Hepatocyte (in vitro differentiated cells): Measurements from ENCODE around the gene SLC6A3. TPM values are rescaled to one million over a fixed set of nuclear protein-coding genes. Genes with fewer than 3 reads are reported as not detected.

Experiments used
- DNase-seq: peaks from one replicate; pipeline ENCODE4 v3.0.0-alpha.2; 2016; ENCODE audit warnings: low spot score
- H2AFZ ChIP-seq: fragments of 200-600 bp; sonication (generic); 2 replicates; pipeline ENCODE4 v1.6.0; 2016; ENCODE audit warnings: antibody characterized with exemption, mild to moderate bottlenecking
- H3K27ac ChIP-seq: fragments of 200-600 bp; sonication (generic); 2 replicates; pipeline ENCODE4 v1.5.1; 2016; ENCODE audit warnings: mild to moderate bottlenecking
- H3K27me3 ChIP-seq: fragments of 200-600 bp; sonication (generic); 2 replicates; pipeline ENCODE4 v1.6.1; 2016
- H3K36me3 ChIP-seq: fragments of 200-600 bp; sonication (generic); replicated peaks from 2 replicates; pipeline ENCODE4 v1.5.1; 2016; ENCODE audit warnings: low read depth; ENCODE audit not compliant: insufficient read depth
- H3K4me1 ChIP-seq: fragments of 200-600 bp; sonication (generic); 2 replicates; pipeline ENCODE4 v1.5.1; 2016; ENCODE audit warnings: mild to moderate bottlenecking, moderate library complexity; ENCODE audit not compliant: insufficient read depth
- H3K4me2 ChIP-seq: fragments of 200-600 bp; sonication (generic); 2 replicates; pipeline ENCODE4 v1.6.0; 2016
- H3K4me3 ChIP-seq: fragments of 200-600 bp; sonication (generic); 2 replicates; pipeline ENCODE4 v1.5.1; 2016; ENCODE audit warnings: mild to moderate bottlenecking
- H3K79me2 ChIP-seq: fragments of 200-600 bp; sonication (generic); 2 replicates; pipeline ENCODE4 v1.6.0; 2017; ENCODE audit warnings: mild to moderate bottlenecking
- H3K9me2 ChIP-seq: fragments of 200-600 bp; sonication (generic); replicated peaks from 2 replicates; pipeline ENCODE4 v1.6.0; 2017; ENCODE audit warnings: mild to moderate bottlenecking; ENCODE audit not compliant: insufficient read depth
- H3K9me3 ChIP-seq: fragments of 200-600 bp; sonication (generic); 2 replicates; pipeline ENCODE4 v1.5.1; 2016; ENCODE audit warnings: low read depth, mild to moderate bottlenecking
- H4K20me1 ChIP-seq: fragments of 200-600 bp; sonication (generic); 2 replicates; pipeline ENCODE4 v1.6.0; 2016; ENCODE audit warnings: mild to moderate bottlenecking; ENCODE audit not compliant: insufficient read depth, poor library complexity, severe bottlenecking
- EZH2 ChIP-seq: fragments of 200-600 bp; sonication (generic); IDR thresholded peaks from 2 replicates; pipeline ENCODE4 v1.6.1; 2016; ENCODE audit warnings: antibody characterized with exemption, mild to moderate bottlenecking, borderline replicate concordance
- EZH2phosphoT487 ChIP-seq: fragments of 200-600 bp; sonication (generic); IDR thresholded peaks from one replicate; pipeline ENCODE4 v1.6.1; 2018; ENCODE audit warnings: antibody characterized with exemption, mild to moderate bottlenecking, low read depth, moderate library complexity; ENCODE audit not compliant: unreplicated experiment, severe bottlenecking
- WGBS: methylation state at CpG from one replicate; pipeline ENCODE4 v1.1.6; 2016; ENCODE audit warnings: low lambda C conversion rate; ENCODE audit errors: missing lambda C conversion rate; 5-methylcytosine and 5-hydroxymethylcytosine counted together
- polyA plus RNA-seq: library from polyadenylated mRNA; unstranded; fragments of >200 nt; fragmentation: Nextera tagmentation; extraction: Ambion mirVana; gene quantifications from 2 replicates; pipeline ENCODE4 v1.2.1, GENCODE V29; 2016
- total RNA-seq: library from RNA; depleted of rRNA; stranded (reverse); fragments of >200 nt; gene quantifications from 2 replicates; pipeline ENCODE4 v1.2.3, GENCODE V29; 2014
- TF ChIP-seq, protein P1 (sequence below): fragments of 200-600 bp; sonication (generic); IDR thresholded peaks from 2 replicates; pipeline ENCODE4 v1.5.1; 2016; ENCODE audit warnings: antibody characterized with exemption, mild to moderate bottlenecking; ENCODE audit not compliant: poor library complexity

Gene SLC6A3
- total and polyA plus RNA-seq, 2 experiments from 2014 or later: not detected

DNA sequence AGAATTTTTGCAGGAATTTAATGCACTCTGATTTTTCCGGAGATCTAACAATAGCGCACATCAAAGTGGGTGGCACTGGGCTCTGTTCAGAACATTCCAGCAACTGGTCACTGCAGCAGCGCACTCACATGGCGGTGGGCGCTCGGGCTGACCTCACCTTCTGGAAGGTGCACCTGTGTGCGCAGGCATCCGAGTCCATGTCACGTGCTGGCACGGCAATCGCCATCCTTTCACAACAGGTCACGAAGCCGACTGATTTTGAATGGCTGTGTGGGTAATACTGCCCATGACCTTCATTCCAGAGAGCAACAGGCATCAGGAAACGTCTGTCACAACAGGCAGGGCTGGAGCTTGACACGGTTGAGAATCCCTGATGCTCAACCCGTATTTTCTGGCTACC is 81.7 kb downstream of the SLC6A3 start:
- TF ChIP-seq, protein P1, sequence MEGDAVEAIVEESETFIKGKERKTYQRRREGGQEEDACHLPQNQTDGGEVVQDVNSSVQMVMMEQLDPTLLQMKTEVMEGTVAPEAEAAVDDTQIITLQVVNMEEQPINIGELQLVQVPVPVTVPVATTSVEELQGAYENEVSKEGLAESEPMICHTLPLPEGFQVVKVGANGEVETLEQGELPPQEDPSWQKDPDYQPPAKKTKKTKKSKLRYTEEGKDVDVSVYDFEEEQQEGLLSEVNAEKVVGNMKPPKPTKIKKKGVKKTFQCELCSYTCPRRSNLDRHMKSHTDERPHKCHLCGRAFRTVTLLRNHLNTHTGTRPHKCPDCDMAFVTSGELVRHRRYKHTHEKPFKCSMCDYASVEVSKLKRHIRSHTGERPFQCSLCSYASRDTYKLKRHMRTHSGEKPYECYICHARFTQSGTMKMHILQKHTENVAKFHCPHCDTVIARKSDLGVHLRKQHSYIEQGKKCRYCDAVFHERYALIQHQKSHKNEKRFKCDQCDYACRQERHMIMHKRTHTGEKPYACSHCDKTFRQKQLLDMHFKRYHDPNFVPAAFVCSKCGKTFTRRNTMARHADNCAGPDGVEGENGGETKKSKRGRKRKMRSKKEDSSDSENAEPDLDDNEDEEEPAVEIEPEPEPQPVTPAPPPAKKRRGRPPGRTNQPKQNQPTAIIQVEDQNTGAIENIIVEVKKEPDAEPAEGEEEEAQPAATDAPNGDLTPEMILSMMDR: no peak
- TF ChIP-seq EZH2phosphoT487 (no peak), EZH2 (no peak)
- Histone ChIP-seq H3K4me1 (no peaks in the 10 kb centered on the region), H3K4me2 (no peak overlapping the region), H3K27me3 (peaks cover 21% of the 10 kb centered on the region), H3K9me2 (no peaks in the 10 kb centered on the region), H3K36me3 (no peaks in the 10 kb centered on the region), H3K27ac (no peak overlapping the region), H4K20me1 (no peaks in the 10 kb centered on the region), H3K79me2 (no peaks in the 10 kb centered on the region), H2AFZ (no peak overlapping the region), H3K9me3 (no peaks in the 10 kb centered on the region), H3K4me3 (no peak overlapping the region)
- 88% methylated on average over 16 of the region's 16 CpGs for WGBS
- no peak for DNase-seq

DNA sequence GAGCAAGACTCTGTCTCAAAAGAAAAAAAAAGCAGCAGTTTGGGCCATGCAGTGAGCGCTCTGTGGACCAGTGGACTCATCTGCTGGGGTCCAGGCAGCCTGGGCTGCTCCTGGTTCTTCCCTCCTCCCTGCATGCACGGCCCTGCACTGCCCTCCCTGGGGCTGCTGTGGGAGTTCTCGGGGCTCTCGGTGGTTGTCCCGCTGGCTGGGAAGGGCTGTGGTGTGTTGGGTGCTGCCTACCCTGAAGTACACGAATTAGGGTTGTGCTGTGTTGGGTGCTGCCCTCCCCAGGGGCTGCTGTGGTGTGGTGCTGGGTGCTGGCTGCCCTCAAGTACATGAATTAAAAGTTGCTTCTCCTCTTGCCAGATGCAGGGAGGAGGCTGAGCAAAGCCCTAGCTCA is 82.1 kb downstream of the SLC6A3 start:
- Histone ChIP-seq H3K4me1 (no peaks in the 10 kb centered on the region), H3K4me3 (no peak overlapping the region), H3K27ac (no peak overlapping the region), H3K9me3 (no peaks in the 10 kb centered on the region), H3K27me3 (peaks cover 21% of the 10 kb centered on the region), H3K9me2 (no peaks in the 10 kb centered on the region), H2AFZ (no peak overlapping the region), H4K20me1 (no peaks in the 10 kb centered on the region), H3K36me3 (no peaks in the 10 kb centered on the region), H3K79me2 (no peaks in the 10 kb centered on the region), H3K4me2 (no peak overlapping the region)
- TF ChIP-seq, protein P1: no peak
- TF ChIP-seq EZH2: no peak
- TF ChIP-seq EZH2phosphoT487: no peak
- no peak for DNase-seq
- WGBS: 59% methylated on average over 6 of the region's 6 CpGs

DNA sequence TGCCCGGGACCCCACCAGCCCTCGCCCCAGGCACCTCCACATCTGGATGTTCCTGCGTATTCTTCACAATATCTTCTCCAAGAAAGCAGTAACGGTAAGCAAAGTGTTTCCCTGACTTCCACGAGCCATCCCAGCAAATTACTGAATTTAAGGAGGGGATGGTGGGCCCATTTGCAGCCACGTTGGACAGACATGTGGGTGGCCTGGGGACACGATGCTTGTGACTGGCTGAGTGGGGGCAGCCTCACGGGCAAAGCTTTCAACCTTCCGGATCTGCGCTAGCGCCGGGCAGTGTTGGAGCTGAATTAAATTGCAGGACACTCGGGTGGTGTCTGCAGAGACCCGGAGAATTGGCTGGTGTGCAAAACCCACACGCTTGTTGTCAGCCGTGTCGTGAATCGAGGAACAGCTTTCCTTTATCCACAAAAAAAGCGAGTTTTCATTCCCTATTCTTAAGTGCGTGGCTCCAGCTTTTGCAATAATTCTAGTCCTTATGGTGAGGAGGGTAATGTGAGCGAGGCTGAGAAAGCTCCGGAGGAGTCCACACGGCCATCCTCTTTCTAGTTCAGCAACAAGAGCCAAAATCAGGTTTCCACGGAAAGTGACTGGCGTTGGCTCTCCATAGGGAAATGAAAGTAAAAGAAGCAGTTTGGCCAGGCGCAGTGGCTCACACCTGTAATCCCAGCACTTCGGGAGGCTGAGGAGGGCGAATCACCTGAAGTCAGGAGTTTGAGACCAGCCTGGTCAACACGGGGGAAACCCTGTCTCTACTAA is 82.8 kb downstream of the SLC6A3 start:
- no peak overlapping the region for H3K4me3 ChIP-seq
- H3K4me1 ChIP-seq: no peaks in the 10 kb centered on the region
- DNase-seq: no peak
- H3K79me2 ChIP-seq: no peaks in the 10 kb centered on the region
- no peaks in the 10 kb centered on the region for H3K36me3 ChIP-seq
- H3K27ac ChIP-seq: no peak overlapping the region
- peaks cover 22% of the 10 kb centered on the region for H3K27me3 ChIP-seq
- no peak overlapping the region for H2AFZ ChIP-seq
- TF ChIP-seq, protein P1: no peak
- TF ChIP-seq EZH2: no peak
- no peak for TF ChIP-seq EZH2phosphoT487
- WGBS: 88% methylated on average over 29 of the region's 29 CpGs
- no peaks in the 10 kb centered on the region for H3K9me2 ChIP-seq
- no peak overlapping the region for H3K4me2 ChIP-seq
- no peaks in the 10 kb centered on the region for H3K9me3 ChIP-seq
- no peaks in the 10 kb centered on the region for H4K20me1 ChIP-seq
